Measurements from ENCODE around the gene HES6. TPM values are rescaled to one million over a fixed set of nuclear protein-coding genes. Genes with fewer than 3 reads are reported as not detected.

HES6 gene
- total and polyA plus RNA-seq, 2 experiments from 2014 or later = 17.8 to 23.0 TPM

- Histone ChIP-seq H3K27me3 (no peaks in the 10 kb centered on the region), H3K9me2 (replicated peaks; ENCODE audit: insufficient read depth) (no peaks in the 10 kb centered on the region), H3K4me1 (ENCODE audit: insufficient read depth) (no peaks in the 10 kb centered on the region), H3K9me3 (ENCODE audit: low read depth) (no peaks in the 10 kb centered on the region), H4K20me1 (ENCODE audit: insufficient read depth, poor library complexity, severe bottlenecking) (no peaks in the 10 kb centered on the region), H3K79me2 (no peaks in the 10 kb centered on the region), H3K36me3 (replicated peaks; ENCODE audit: insufficient read depth, low read depth) (no peaks in the 10 kb centered on the region), H3K4me2 (no peak overlapping the region), H3K27ac (no peak overlapping the region), H3K4me3 (no peak overlapping the region), H2AFZ (no peak overlapping the region)
- 81% methylated on average over 10 of the region's 10 CpGs for WGBS (ENCODE audit: low lambda C conversion rate, missing lambda C conversion rate)
- no peak for TF ChIP-seq EZH2phosphoT487 (IDR thresholded peaks at IDR 0.05; ENCODE audit: low read depth, severe bottlenecking, unreplicated experiment)
- TF ChIP-seq CTCF (IDR thresholded peaks at IDR 0.05; ENCODE audit: poor library complexity) = no peak
- TF ChIP-seq EZH2 (IDR thresholded peaks at IDR 0.05; ENCODE audit: borderline replicate concordance) = no peak
- no peak for DNase-seq (ENCODE audit: low spot score)
Observed at GRCh38 chr2:238220274-238220891, 19.5 kb downstream of the HES6 start.

GRCh38 chr2:238216651-238217184 lies 23.1 kb downstream of the HES6 start:
- Histone ChIP-seq H3K79me2 (no peaks in the 10 kb centered on the region), H3K9me2 (replicated peaks; ENCODE audit: insufficient read depth) (no peaks in the 10 kb centered on the region), H4K20me1 (ENCODE audit: insufficient read depth, poor library complexity, severe bottlenecking) (no peaks in the 10 kb centered on the region), H2AFZ (no peak overlapping the region), H3K4me3 (no peak overlapping the region), H3K36me3 (replicated peaks; ENCODE audit: insufficient read depth, low read depth) (no peaks in the 10 kb centered on the region), H3K27ac (no peak overlapping the region), H3K4me2 (no peak overlapping the region), H3K27me3 (no peaks in the 10 kb centered on the region), H3K4me1 (ENCODE audit: insufficient read depth) (no peaks in the 10 kb centered on the region), H3K9me3 (ENCODE audit: low read depth) (no peaks in the 10 kb centered on the region)
- TF ChIP-seq CTCF (IDR thresholded peaks at IDR 0.05; ENCODE audit: poor library complexity) (no peak), EZH2phosphoT487 (IDR thresholded peaks at IDR 0.05; ENCODE audit: low read depth, severe bottlenecking, unreplicated experiment) (no peak), EZH2 (IDR thresholded peaks at IDR 0.05; ENCODE audit: borderline replicate concordance) (no peak)
- WGBS (ENCODE audit: low lambda C conversion rate, missing lambda C conversion rate) = 94% methylated on average over 2 of the region's 2 CpGs
- DNase-seq (ENCODE audit: low spot score) = no peak

GRCh38 chr2:238207006-238207405 lies 32.8 kb downstream of the HES6 start:
- DNase-seq (ENCODE audit: low spot score) = no peak
- WGBS (ENCODE audit: low lambda C conversion rate, missing lambda C conversion rate) = 83% methylated on average over 7 of the region's 7 CpGs
- H2AFZ ChIP-seq = no peak overlapping the region
- H3K9me2 ChIP-seq (replicated peaks; ENCODE audit: insufficient read depth) = no peaks in the 10 kb centered on the region
- no peaks in the 10 kb centered on the region for H3K9me3 ChIP-seq (ENCODE audit: low read depth)
- H3K4me1 ChIP-seq (ENCODE audit: insufficient read depth) = peaks cover 2% of the 10 kb centered on the region
- H3K27ac ChIP-seq = peak overlapping the region; percentile 12
- no peak overlapping the region for H3K4me3 ChIP-seq
- TF ChIP-seq CTCF (IDR thresholded peaks at IDR 0.05; ENCODE audit: poor library complexity) = no peak
- TF ChIP-seq EZH2phosphoT487 (IDR thresholded peaks at IDR 0.05; ENCODE audit: low read depth, severe bottlenecking, unreplicated experiment) = no peak
- no peak for TF ChIP-seq EZH2 (IDR thresholded peaks at IDR 0.05; ENCODE audit: borderline replicate concordance)
- no peaks in the 10 kb centered on the region for H3K27me3 ChIP-seq
- peaks cover 9% of the 10 kb centered on the region for H4K20me1 ChIP-seq (ENCODE audit: insufficient read depth, poor library complexity, severe bottlenecking)
- H3K4me2 ChIP-seq = no peak overlapping the region
- peaks cover 10% of the 10 kb centered on the region for H3K79me2 ChIP-seq
- no peaks in the 10 kb centered on the region for H3K36me3 ChIP-seq (replicated peaks; ENCODE audit: insufficient read depth, low read depth)

Data from hepatocyte (in vitro differentiated cells).